Motor neuron (in vitro differentiated cells): Measurements from ENCODE around the gene IHH. TPM values are rescaled to one million over a fixed set of nuclear protein-coding genes. Genes with fewer than 3 reads are reported as not detected.

Experiments used
- ATAC-seq, 8 experiments: fragments of 200-7000 bp; cut with Tn5 transposase; replicated peaks in 6 of 8; 2 replicates each; pipeline ENCODE4 v1.8.0; 2021; ENCODE audit warnings: mild to moderate bottlenecking in 8 of 8, moderate library complexity in 8 of 8
- H3K27ac ChIP-seq, 2 donors: fragments of 250-450 bp; sonication (Bioruptor Pico); 2 replicates each; pipeline ENCODE4 v1.9.0; 2021; ENCODE audit warnings: antibody characterized with exemption in 2 of 2, mild to moderate bottlenecking in 2 of 2, moderate library complexity in 1 of 2
- H3K4me1 ChIP-seq, 2 donors: fragments of 250-450 bp; sonication (Bioruptor Pico); replicated peaks in 1 of 2; 2 replicates each; pipeline ENCODE4 v1.6.1; 2021; ENCODE audit warnings: antibody characterized with exemption in 2 of 2, mild to moderate bottlenecking in 2 of 2, moderate library complexity in 1 of 2
- H3K4me3 ChIP-seq, 5 donors: fragments of 250-450 bp; sonication (Bioruptor Pico); 2 replicates each; pipeline ENCODE4 v1.9.0; 2021; ENCODE audit warnings: antibody characterized with exemption in 5 of 5, mild to moderate bottlenecking in 5 of 5, moderate library complexity in 4 of 5
- WGBS, 10 experiments: fragments of 450-650 bp; shearing (Covaris generic); methylation state at CpG; one replicate each; pipeline ENCODE4 v1.0.0; 2022; 5-methylcytosine and 5-hydroxymethylcytosine counted together
- in situ Hi-C, 9 experiments: fragments of 400-800 bp; cut with MboI; loops; one replicate each; pipeline ENCODE4 v1.15.0; 2021; ENCODE audit warnings: low sequenced_read_pairs in 9 of 9, low pct_unique_long_range_greater_than_20kb in 2 of 9; ENCODE audit not compliant: unreplicated experiment in 9 of 9
- total RNA-seq, 8 experiments: library from RNA; unstranded; fragments of 300-600 nt; gene quantifications; 2 replicates each; pipeline versions ENCODE4 v1.2.3 to v1.2.4, GENCODE V29; 2022

The IHH gene
- total RNA-seq, 8 experiments from 2014 or later, result 0.08 to 0.57 (median 0.46) TPM; not detected in 3

GRCh38 chr2:219045937-219046550 is 14.7 kb downstream of the IHH start:
- ATAC-seq, result peak in 5 of 8 experiments; percentile 60 to 82 (median 76)
- H3K27ac ChIP-seq, result no peak overlapping the region
- H3K4me3 ChIP-seq, result no peak overlapping the region
- no peaks in the 10 kb centered on the region for H3K4me1 ChIP-seq
- 0 to 33% (median 5%) methylated on average over 1 to 6 of the region's 6 CpGs; no CpG with 5 or more reads in 1 of the 10 experiments for WGBS, 10 experiments
- in situ Hi-C loops, result no loop called here

GRCh38 chr2:219042750-219043149 is 18.0 kb downstream of the IHH start:
- H3K4me3 ChIP-seq, result no peak overlapping the region
- H3K27ac ChIP-seq, result no peak overlapping the region
- no peaks in the 10 kb centered on the region for H3K4me1 ChIP-seq
- WGBS, 10 experiments, result 0 to 83% (median 54%) methylated on average over 1 to 2 of the region's 2 CpGs; no CpG with 5 or more reads in 4 of the 10 experiments
- in situ Hi-C loops, result no loop called here
- no peak for ATAC-seq

GRCh38 chr2:219042157-219042556 is 18.6 kb downstream of the IHH start:
- 0 to 80% (median 42%) methylated on average over 1 to 4 of the region's 4 CpGs; no CpG with 5 or more reads in 1 of the 10 experiments for WGBS, 10 experiments
- ATAC-seq, result no peak
- Histone ChIP-seq H3K27ac (no peak overlapping the region), H3K4me3 (no peak overlapping the region), H3K4me1 (no peaks in the 10 kb centered on the region)
- in situ Hi-C loops, result no loop called here

- in situ Hi-C loops, result no loop called here
- peak; percentile 64 to 90 (median 74) for ATAC-seq
These were observed 19.5 kb downstream of the IHH start, which contains the start of gene CFAP65 for GRCh38 chr2:219041252-219041651. CFAP65 (minus strand) TSS chr2:219041516; CDS start chr2:219039048, 2,468 bp downstream.

GRCh38 chr2:219038600-219038999 is 22.1 kb downstream of the IHH start:
- 0% methylated on average over 1 of the region's 1 CpG; no CpG with 5 or more reads in 7 of the 10 experiments for WGBS, 10 experiments
- no peak overlapping the region for H3K27ac ChIP-seq
- in situ Hi-C loops, result no loop called here
- H3K4me3 ChIP-seq, result no peak overlapping the region
- no peak for ATAC-seq
- H3K4me1 ChIP-seq, result no peaks in the 10 kb centered on the region

More at GRCh38 chr2:219041252-219041651, 19.5 kb downstream of the IHH start, which contains the start of gene CFAP65:
- peak within 1 kb of the TSS; percentile 29 to 61 (median 44) for H3K4me3 ChIP-seq
- no peak within 1 kb of the TSS for H3K27ac ChIP-seq
- no peaks in the 10 kb centered on the region for H3K4me1 ChIP-seq
- 0 to 10% (median 0%) methylated on average over 2 to 12 of the region's 21 CpGs; no CpG with 5 or more reads in 1 of the 10 experiments for WGBS, 10 experiments

- WGBS, 10 experiments, result 20 to 80% (median 35%) methylated on average over 1 to 5 of the region's 8 CpGs; no CpG with 5 or more reads in 2 of the 10 experiments
- in situ Hi-C loops, result no loop called here
- Histone ChIP-seq H3K4me1 (no peaks in the 10 kb centered on the region), H3K27ac (no peak overlapping the region), H3K4me3 (no peak overlapping the region)
- no peak for ATAC-seq
These were observed 22.8 kb downstream of the IHH start for GRCh38 chr2:219037783-219038499.

- 29 to 74% (median 69%) methylated on average over 1 to 2 of the region's 2 CpGs; no CpG with 5 or more reads in 5 of the 10 experiments for WGBS, 10 experiments
- H3K27ac ChIP-seq, result no peak overlapping the region
- no peak overlapping the region for H3K4me3 ChIP-seq
- peak in 1 of 8 experiments; percentile 20 for ATAC-seq
- in situ Hi-C loops, result no loop called here
- H3K4me1 ChIP-seq, result no peaks in the 10 kb centered on the region
These were observed 24.8 kb downstream of the IHH start for GRCh38 chr2:219035942-219036341.

DNA sequence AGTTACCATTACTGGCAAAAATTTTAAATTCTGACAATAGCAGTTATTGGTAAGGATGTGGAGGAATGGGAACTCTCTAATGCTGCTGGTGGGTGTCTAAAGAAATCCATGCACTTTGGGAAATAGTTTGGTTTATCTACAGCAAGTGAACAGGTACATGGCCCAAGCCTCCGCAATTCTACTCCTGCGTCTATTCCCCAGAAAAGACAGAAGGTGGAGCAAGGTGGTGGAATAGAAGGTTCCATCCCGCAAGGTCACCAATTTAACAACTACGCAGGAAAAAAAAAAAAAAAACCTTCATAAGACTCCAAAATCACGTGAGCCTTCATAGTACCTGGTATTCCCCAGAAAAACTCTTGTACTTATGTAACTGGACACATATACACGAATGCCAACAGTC is 25.9 kb downstream of the IHH start:
- ATAC-seq, result no peak
- in situ Hi-C loops, result no loop called here
- WGBS, 10 experiments, result 17 to 55% (median 34%) methylated on average over 2 to 6 of the region's 6 CpGs; no CpG with 5 or more reads in 1 of the 10 experiments
- Histone ChIP-seq H3K4me1 (no peaks in the 10 kb centered on the region), H3K27ac (no peak overlapping the region), H3K4me3 (no peak overlapping the region)

GRCh38 chr2:219032051-219032745 is 28.5 kb downstream of the IHH start:
- no peak for ATAC-seq
- in situ Hi-C loops, result no loop called here

GRCh38 chr2:219031005-219031738 is 29.5 kb downstream of the IHH start:
- Histone ChIP-seq H3K27ac (no peak overlapping the region), H3K4me3 (no peak overlapping the region), H3K4me1 (no peaks in the 10 kb centered on the region)
- in situ Hi-C loops, result no loop called here
- WGBS, 10 experiments, result 20 to 50% methylated on average over 1 of the region's 21 CpGs; no CpG with 5 or more reads in 8 of the 10 experiments
- no peak for ATAC-seq

More at GRCh38 chr2:219032051-219032745, 28.5 kb downstream of the IHH start:
- no peak overlapping the region for H3K4me3 ChIP-seq
- no peaks in the 10 kb centered on the region for H3K4me1 ChIP-seq
- no peak overlapping the region for H3K27ac ChIP-seq
- WGBS, 10 experiments, result 14 to 93% (median 57%) methylated on average over 2 to 10 of the region's 23 CpGs; no CpG with 5 or more reads in 4 of the 10 experiments

GRCh38 chr2:219030177-219030940 is 30.4 kb downstream of the IHH start:
- H3K4me3 ChIP-seq, result no peak overlapping the region
- WGBS, 10 experiments, result 52 to 93% (median 55%) methylated on average over 2 to 7 of the region's 16 CpGs; no CpG with 5 or more reads in 7 of the 10 experiments
- H3K4me1 ChIP-seq, result no peaks in the 10 kb centered on the region
- no peak overlapping the region for H3K27ac ChIP-seq
- peak in 3 of 8 experiments; percentile 10 to 22 (median 16) for ATAC-seq
- in situ Hi-C loops, result no loop called here

DNA sequence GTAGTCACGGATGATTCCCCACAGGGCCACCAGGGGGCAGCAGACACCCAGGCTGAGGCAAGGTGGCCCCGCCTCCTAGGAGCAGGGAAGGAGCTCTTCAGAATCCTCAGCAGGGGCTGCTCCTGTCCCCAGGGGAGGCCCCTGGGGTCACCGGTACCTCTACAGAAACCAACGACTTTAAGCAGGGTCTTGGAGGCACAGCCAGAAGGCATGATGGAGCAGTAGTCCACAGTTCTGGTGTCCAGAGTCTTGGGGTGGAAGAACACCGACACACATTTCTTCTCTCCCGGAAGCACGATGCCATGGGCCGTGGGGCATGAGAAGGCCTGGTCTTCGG is 30.9 kb downstream of the IHH start:
- 0 to 100% (median 42%) methylated on average over 1 to 4 of the region's 9 CpGs; no CpG with 5 or more reads in 2 of the 10 experiments for WGBS, 10 experiments
- peak; percentile 89 to 99 (median 94) for ATAC-seq
- H3K27ac ChIP-seq, result no peak overlapping the region
- H3K4me1 ChIP-seq, result no peaks in the 10 kb centered on the region
- H3K4me3 ChIP-seq, result no peak overlapping the region
- in situ Hi-C loops, result loop anchor here in 1 of 9 experiments (10.0 kb wide), 1 partner anchor 125 kb away; no protein-coding TSS in a partner anchor
